GM18508 (cell line): Measurements from ENCODE around the gene GALNT7.
A peak's percentile ranks its signal among the peaks of the same experiment; 100 is the strongest.
"Not testable (repeated sequence)": the region's sequence is repeated elsewhere in the genome, so short reads cannot be mapped to it uniquely, and the experiment has no call there.

ENCODE experiments used
- ATAC-seq: cut with Tn5 transposase; IDR thresholded peaks from one replicate; pipeline ENCODE4 v1.9.1; 2021; ENCODE audit warnings: moderate number of reproducible peaks; ENCODE audit not compliant: insufficient read depth, unreplicated experiment

GALNT7 gene

DNA sequence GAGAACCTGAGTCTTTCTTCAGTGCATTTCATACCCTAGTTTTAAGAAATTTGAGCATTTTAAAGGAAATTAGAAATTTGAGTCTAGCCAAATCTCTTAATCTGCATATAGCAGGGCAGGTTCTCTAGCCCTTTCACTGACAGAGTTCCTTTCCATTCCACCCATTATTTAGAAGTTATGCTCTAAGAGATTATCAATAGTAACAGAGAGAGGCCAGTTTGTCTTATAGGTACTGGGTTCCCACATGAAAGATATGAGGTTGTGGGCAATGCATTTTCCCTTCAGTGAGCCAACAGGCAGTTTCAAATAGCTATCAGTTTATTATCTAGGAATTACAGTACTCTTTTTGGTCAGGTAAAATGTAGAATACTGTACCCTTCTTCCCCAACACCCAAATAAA, 7.3 kb upstream of the GALNT7 start:
- no peak for ATAC-seq

DNA sequence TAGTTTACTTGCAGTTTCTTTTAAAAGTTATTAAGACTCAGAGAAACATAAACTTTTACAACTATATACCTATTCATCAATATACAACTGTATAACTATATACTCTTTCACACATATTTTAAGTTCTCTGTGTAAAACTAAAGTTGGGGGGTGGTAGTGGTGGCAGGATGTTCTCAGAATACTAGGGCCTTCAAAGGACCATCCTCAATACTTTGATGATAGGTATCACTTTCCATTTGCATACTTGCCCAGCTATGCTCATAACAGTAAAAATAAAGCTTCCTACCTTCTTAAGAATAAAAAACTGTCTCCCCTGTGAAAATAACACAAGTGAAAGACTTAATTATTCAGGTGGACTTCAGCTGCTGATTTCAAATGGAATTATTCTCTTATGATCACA, 2.9 kb upstream of the GALNT7 start:
- no peak for ATAC-seq

DNA sequence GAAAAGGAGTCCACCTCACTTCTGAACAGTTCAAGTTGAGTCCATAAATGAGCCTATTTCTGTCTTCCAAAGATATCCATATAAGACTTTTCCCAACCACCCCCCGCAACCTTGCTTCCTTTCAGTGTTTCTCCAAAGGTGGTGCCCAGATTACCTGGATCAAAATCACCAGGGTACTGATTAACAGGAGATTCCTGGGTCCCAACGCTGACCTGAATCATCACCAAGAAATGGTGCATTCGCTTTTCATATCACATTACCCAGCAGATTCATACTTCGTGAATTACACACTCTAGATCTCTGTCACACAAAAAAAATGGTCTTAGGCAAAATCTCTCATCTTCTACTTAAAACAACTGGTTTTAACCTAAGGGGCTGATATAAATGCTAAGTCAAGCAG, 2.1 kb upstream of the GALNT7 start:
- no peak for ATAC-seq

DNA sequence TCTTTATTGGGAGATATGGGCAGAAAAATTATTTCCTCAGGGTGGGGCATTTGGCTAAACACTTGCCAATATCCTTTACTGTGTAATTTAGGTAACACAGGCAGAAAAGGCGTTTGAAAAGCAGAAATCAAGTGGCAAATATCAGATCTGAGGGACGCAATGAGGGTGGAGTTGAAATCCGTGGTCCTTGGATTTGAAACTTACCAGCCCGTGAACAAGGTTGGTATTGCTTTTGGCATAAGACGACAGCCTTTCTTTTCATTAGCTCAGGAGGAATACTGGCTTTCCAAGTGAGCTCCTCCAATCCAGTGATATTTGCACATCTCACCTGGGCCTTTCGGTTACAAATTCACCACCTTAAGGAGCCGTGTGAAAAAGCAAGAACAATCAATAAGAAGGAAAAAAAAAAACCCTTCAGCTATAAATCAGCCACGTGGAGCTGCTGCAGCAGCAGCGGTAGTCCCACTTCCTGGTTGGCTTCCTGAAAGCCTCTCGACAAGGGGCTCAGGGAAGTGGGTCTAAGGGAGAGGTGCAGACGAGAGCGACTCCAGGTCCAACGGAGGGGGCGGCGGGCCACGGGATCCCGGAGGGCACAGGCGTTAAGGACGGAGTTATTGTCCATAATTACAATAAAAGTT, 734 bp upstream of the GALNT7 start:
- ATAC-seq: no peak

DNA sequence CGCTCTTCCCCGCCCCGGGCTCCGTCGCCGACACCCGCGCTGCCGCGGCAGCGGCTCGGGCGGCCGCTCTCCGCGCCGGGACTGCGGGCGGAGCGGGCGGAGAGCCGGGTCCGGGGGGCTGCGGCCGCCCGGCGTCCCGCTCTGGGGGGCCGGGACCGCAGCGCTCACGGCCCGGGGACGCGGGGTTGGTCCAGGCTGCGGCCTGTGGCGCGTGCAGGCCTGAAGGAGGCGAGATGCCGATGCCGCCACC, 492 bp downstream of the GALNT7 start:
- no peak for ATAC-seq

DNA sequence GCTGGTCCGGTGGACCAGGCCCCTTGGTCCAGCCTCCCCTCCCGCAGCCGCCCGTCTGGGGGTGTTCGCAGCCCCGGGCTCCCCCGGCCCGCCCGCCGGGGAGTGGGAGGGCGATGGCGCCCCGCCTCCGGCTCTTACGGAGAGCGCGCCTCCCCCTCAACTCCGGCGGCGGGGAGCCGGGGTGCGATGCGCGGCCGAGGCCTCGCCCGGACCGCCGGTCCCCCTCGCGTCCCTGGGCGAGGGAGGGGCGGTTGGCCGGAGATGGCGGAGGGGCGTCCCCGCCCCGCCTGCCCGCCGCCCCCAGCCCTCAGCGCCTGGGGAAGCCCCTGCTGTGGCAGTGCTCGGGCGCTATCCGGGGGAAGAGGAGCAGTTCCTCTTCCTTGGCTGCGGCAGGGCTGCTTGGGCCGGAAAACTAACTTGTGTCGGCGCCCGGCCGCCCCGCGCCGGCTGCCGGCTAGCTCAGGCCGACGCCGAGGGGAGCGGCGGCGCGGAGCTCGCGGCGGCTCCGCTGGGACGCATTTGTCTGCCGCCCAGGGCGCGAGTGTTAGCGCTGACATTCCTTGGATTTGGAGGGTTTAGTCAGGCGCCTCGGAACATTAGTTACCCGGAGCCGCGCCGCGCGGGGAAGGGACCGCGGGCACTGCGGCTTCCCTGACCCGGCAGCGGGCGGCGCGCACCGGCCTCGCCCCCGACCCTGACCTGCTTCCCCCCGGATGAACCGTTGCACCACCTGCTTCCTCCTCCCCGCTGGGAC, 994 bp downstream of the GALNT7 start:
- ATAC-seq: peak; percentile 43

DNA sequence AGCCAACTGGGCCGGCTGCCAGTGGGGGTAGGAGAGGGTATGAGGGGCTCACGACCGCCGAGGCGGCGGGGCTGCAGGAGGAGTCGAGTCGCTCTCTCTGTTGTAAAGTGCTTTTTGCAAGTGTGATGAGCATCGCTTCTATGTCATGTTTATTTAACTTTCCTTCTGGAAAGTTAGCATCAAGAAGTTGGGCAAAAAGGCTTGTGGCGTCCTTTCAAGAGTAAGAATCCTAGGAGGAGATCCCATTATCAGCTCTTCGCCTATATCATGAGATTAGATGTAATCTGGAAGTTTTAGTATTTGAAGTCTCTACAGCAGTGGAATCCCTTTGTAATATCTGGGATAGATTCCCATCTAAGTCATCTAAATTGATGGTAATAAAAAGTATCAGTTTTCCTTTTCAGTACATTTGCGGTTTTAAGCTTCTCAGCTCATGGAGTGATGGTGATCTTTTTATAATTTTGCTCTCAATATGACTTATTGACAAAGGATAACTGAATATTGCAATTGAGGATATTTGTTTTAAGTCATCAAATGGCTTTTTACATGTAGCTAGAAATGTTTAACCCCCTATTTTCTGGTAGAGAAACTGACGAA, 1.7 kb downstream of the GALNT7 start:
- ATAC-seq: no peak

DNA sequence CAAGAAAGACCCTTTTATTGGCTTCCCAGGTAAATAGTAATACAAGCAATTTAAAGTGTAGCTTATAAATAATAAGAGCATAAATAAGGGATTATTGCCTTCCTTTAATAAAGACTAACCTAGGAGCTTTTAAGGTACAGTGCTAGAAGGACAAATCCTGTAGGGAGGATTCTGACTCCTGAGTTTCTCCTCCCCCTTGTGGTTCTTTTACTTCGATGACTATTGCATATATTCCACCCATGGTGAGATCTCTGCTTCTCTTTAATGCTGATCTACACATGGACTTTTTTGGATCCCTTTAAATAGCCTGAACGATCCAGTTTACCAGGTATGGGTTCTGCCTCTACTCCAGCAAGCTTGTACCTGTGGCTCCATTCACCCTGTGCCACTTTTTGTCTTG, 2.5 kb downstream of the GALNT7 start:
- no peak for ATAC-seq

DNA sequence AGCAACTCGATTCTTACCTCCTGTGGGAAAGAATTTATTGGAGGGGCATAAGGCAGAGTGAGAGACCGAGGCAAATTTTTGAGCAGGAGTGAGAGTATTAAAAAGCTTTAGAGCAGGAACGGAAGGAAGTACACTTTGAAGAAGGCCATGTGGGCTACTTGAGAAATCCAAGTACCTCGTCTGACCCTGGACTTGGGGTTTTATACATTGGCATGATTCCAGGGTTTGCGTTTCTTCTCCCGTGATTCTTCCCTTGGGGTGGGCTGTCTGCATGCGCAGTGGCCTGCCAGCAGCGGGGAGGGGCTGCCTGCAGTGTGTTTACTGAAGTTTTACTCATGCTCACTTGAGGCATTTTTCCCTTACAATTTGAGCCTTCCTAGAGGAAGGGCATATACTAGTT, 3.4 kb downstream of the GALNT7 start:
- ATAC-seq: no peak

DNA sequence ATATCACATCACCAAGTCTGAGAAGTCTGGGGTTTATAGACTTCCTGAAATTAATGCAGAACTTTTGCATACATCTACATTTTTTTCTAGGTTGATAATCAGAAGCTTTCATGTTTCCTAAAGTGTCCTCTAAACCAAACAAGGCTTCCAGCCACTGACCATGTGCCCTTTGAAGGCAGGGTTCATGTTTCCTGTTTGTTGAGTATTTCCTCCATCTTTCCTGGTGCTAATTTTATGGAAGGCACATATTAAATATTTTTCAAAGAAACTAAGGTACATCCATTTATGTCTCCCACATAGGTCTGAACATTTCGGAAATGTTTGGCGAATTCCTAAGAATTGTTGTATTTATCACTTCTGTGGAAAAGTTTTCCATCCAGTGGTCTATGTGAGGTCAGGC, 5.6 kb downstream of the GALNT7 start:
- no peak for ATAC-seq

DNA sequence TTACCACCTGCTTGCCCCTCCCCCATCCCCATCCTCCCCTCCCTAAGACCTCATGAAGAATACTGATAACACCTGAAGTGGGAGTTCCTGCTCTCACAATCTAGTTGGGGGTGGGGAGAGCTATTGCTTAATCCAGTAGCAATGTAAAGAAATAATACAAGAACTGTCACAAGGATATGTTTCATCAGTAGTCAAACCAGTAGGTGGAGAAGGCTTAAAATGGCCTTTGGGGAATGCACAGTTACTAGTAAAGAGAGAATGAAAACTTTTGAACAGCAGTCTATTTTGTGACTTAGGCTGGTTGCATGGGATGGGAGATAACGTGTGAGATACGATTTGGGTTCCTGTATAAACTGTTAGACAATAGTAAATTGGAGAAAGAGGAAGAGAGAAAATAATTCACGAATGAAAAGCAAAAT, 6.0 kb downstream of the GALNT7 start:
- ATAC-seq: no peak

DNA sequence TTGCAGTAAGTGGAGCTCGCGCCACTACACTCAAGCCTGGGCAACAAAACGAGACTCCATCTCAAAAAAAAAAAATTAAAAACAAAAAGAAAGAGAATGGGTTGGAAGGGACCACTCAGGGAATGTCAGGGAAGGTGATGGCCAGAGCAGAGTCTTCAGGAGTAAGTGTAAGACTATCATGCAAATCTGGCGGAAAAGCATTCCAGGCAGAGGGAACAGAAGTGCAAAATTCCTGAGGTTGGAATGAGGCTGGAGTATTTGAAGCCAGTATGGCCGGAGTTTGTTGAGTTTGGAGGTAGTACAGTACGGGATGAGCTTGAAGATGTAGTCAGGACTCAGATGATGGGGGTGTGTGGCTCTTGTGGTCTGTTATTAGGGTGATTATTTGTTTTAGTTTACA, 7.4 kb downstream of the GALNT7 start:
- ATAC-seq: no peak

DNA sequence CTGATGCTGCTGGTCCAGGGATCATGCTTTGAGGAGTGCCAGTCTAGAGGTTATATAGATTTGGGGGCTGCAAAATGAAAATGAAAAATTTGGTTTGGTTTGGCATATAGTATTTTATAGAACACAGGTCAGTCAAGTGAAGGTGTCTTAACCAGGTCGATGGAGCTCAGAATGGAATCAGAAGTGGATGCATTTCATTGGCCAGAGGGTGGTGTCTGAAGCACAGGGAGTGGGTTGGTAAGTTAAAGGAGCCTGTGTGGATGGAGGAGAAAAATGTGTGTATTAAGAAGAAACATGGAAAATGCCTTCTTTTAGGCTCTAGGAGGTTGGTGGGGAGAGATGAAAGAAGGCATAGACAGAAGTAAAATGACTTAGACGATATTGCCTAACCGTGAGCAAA, 8.6 kb downstream of the GALNT7 start:
- no peak for ATAC-seq

DNA sequence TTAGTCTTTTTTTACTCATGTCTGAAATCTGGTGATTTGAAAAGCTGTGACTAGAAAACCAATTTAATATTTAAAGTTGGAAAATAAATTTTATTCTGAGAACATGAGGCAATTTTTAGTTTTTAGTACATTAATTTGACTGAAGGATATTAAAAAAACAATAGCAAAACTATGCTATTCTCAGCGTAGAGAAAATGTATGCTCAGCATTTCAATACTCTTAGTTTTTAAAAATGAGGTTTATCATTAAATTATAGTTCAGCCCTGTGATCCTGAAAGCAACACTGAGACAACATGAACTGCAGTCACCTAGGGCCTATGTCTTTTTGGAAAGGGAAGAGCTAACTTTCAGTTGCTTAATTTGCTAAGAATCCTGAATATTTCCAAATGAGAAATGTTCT, 9.5 kb downstream of the GALNT7 start:
- no peak for ATAC-seq

DNA sequence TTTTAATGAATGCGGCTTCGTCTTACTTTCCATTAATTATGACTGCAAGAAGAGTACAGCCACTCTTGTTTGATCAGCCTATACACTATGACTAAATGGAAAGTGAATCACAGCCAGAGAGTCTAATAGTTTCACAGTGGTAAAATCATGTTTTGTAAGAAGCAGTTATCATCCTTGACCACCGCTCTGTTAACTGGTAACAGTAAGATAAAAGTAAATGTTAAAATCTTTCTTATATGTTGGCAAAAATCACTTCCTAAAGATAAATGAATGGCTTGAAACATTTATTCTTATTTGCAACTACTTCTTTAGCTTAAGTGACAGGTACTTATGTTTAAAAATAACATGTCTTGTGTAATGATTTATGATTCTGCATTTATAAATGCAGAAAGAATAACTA, 13.2 kb downstream of the GALNT7 start:
- peak; percentile 49 for ATAC-seq

DNA sequence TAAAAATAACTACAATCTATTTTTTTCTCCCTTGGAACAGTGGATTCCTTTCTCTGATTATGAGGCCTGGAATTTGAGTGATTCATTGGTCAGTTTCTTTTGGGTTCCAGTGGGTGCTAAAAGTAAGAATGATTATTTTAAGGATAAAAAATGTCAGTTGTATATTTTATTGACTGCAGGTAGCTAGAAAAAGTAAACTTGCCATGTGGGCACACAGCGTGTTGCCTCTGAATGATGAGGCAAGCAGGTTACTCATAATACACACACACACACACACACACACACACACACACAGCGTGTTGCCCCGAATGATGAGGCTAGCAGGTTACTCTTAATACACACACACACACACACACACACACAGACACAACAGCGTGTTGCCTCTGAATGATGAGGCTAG, 13.8 kb downstream of the GALNT7 start:
- ATAC-seq: no peak

DNA sequence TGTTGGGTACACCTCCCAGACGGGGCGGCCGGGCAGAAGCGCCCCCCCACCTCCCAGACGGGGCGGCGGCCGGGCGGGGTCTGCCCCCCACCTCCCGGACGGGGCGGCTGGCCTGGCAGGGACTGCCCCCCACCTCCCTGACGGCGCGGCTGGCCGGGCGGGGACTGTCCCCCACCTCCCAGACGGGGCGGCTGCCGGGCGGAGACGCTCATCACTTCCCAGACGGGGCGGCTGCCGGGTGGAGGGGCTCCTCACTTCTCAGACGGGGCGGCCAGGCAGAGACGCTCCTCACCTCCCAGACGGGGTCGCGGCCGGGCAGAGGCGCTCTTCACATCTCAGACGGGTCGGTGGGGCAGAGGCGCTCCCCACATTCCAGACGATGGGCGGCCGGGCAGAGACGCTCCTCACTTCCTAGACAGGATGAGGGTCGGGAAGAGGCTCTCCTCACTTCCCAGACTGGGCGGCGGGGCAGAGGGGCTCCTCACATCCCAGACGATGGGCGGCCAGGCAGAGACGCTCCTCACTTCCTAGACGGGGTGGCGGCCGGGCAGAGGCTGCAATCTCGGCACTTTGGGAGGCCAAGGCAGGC, 15.1 kb downstream of the GALNT7 start:
- ATAC-seq: not testable (repeated sequence)

DNA sequence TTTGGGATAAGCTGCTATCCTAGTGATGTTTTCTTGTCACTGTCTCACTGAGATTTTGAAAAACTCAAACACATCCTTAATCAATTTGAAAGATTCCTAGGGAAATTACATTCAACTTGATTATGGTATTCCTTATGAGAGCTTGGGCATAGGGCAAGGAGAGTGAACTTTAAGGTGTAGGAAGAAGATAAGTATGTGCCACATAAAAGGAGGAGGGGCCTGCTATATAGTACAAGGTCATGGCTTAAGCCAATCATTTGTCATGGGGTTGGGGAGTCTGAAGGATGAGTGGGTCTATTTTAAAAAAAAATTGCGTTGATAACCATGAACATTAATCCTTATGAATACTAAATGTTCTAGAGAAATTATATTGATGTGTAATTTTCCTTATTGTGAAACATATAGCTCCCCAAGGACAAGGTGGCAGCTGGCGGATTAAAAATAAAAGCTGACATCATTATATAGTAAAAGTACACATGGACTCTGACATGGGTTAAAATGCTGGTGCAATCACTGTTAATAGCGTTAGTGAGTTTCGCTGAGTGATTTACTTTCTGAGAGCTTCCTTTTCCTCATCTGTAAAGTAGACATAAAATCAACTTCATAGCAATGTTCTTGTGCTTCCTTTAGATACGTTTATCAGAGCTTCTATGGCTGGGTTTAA, 17.4 kb downstream of the GALNT7 start:
- peak; percentile 40 for ATAC-seq

DNA sequence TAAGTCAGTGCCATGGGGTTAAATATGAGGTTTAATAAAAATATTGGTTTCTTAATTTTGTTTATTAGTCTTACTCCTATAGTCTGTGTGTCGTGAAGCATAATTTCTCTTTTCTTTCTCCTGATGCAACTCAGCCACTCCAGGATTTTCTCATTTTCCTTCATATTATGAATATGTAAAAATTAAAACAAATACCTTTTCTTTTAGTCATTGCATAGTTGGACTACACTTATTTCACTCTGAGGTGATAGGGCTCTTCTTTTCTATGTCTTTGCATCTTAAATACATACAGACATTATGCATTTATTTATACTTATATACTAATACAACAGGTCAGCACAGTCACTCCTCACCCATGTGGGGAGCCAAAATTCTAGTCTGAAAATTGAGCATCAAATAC, 19.1 kb downstream of the GALNT7 start:
- no peak for ATAC-seq

DNA sequence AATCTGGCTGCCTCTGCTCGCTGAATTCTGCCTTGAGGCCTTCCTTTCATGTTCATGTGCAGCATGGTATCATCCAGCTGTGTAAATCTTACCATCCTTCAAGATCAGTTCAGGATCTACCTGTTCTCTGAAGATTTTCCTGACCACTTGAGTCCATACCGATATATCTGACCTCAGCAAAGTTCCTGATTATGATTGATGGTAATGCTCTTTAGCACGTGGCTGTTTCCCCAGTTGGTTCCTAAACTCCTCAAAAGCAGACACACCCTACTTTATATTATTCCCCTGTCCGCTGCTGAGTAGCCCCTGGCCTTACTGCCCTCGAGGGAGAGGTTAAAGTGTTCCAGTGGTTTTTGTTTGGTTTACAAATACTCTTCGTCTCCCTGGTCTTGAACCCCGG, 20.0 kb downstream of the GALNT7 start:
- no peak for ATAC-seq

DNA sequence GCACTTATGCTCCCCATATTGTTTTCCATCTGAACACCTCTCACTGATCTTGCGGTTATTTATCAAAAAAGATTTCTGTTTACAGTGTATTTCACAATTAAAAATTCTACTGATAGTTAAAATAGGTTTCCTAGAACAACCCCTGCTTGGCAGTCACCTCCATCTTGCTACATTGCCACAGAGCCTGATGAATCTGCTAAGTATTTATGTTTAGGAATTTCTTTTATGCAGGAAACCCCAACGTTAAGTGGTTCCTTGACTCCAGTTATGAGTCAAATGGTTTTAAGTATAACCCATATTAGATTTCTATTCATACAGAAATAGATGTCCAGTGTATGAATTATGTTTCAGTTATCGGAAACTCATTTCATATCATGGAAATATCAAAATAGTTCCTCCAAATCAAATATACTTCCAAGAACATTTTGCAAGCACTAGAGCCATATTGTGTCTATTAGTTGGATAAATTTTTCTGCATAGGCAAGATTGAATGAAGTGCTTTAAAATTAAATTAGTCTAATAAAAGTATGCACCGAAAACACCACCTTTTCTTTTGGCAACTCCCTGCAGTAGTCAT, 20.6 kb downstream of the GALNT7 start:
- no peak for ATAC-seq
